NT2/D1 (cell line): Measurements from ENCODE around the gene NKX6-2.

Experiments used
- SUZ12 ChIP-seq: IDR thresholded peaks from 2 replicates; pipeline ENCODE4 v1.6.1; 2011; ENCODE audit not compliant: insufficient read length, insufficient read depth; ENCODE audit errors: extremely low read depth
- YY1 ChIP-seq: IDR thresholded peaks from 2 replicates; pipeline ENCODE4 v1.6.1; 2011; ENCODE audit not compliant: insufficient read length, insufficient read depth
- ZNF274 ChIP-seq: IDR thresholded peaks from 2 replicates; pipeline ENCODE4 v1.6.1; 2011; ENCODE audit warnings: mild to moderate bottlenecking, low read depth, low read length

- TF ChIP-seq YY1 (no peak), ZNF274 (no peak), SUZ12 (no peak)
Measured at GRCh38 chr10:132781556-132781955, 4.4 kb downstream of the NKX6-2 start.
